Stomach (tissue), 9 donors: ENCODE data around the gene COL4A2. TPM values are rescaled to one million over a fixed set of nuclear protein-coding genes. Genes with fewer than 3 reads are reported as not detected.
A peak's percentile ranks its signal among the peaks of the same experiment; 100 is the strongest.

Experiments
- DNase-seq, 2 donors: peaks; one replicate each; pipeline versions ENCODE4 v3.0.0 to v3.0.0-alpha.2; 2013 to 2019
- H3K27ac ChIP-seq, 5 donors: fragments of 200-600 bp in 4 of 5; sonication (generic) in 4 of 5; one replicate each; pipeline ENCODE4 v1.5.1; 2013 to 2019; ENCODE audit warnings: mild to moderate bottlenecking in 1 of 5, moderate library complexity in 1 of 5
- H3K27me3 ChIP-seq, 3 donors: fragments of 200-600 bp; sonication (generic); one replicate each; pipeline ENCODE4 v1.5.1; 2017 to 2019; ENCODE audit warnings: mixed run types in 1 of 3
- H3K36me3 ChIP-seq, 4 donors: fragments of 200-600 bp; sonication (generic); 1 replicate in 3 of 4; 2 replicates in 1 of 4; pipeline ENCODE4 v1.5.1; 2016 to 2019
- H3K4me1 ChIP-seq, 4 donors: fragments of 200-600 bp; sonication (generic); one replicate each; pipeline ENCODE4 v1.5.1; 2016 to 2019
- H3K4me3 ChIP-seq, 4 donors: fragments of 200-600 bp; sonication (generic) in 3 of 4; one replicate each; pipeline ENCODE4 v1.5.1; 2016 to 2019; ENCODE audit warnings: mild to moderate bottlenecking in 1 of 4
- H3K9me3 ChIP-seq, 4 donors: fragments of 200-600 bp; sonication (generic); one replicate each; pipeline ENCODE4 v1.5.1; 2016 to 2019
- EP300 ChIP-seq: sonication (generic); formaldehyde crosslinking; IDR thresholded peaks from one replicate; pipeline ENCODE4 v1.6.1; 2017; ENCODE audit warnings: antibody characterized with exemption
- POLR2A ChIP-seq, 4 donors: fragments of 450-650 bp; IDR thresholded peaks; one replicate each; pipeline ENCODE4 v1.6.1; 2016; ENCODE audit warnings: antibody characterized with exemption in 4 of 4, control low read depth in 2 of 4, mild to moderate bottlenecking in 1 of 4, moderate library complexity in 1 of 4
- POLR2AphosphoS5 ChIP-seq, 3 donors: sonication (generic); formaldehyde crosslinking; IDR thresholded peaks; one replicate each; pipeline ENCODE4 v1.6.1; 2016; ENCODE audit warnings: antibody characterized with exemption in 3 of 3
- WGBS, 5 donors: extraction: QIAGEN DNeasy Blood & Tissue Kit in 3 of 5; methylation state at CpG; one replicate each; pipeline versions ENCODE4 v1.1.5 to v1.1.7; 2013 to 2018; 5-methylcytosine and 5-hydroxymethylcytosine counted together
- intact Hi-C: fragments of 100-400 bp; cut with DNase I; formaldehyde crosslinking; loops from one replicate; pipeline ENCODE4 v1.15.1; 2023; ENCODE audit warnings: low total_unique reads
- polyA plus RNA-seq, 3 donors: library from polyadenylated mRNA; stranded (reverse); fragments of 200-250 nt; gene quantifications; one replicate each; pipeline ENCODE4 v1.2.3, GENCODE V29; 2013
- total RNA-seq, 5 donors: library from RNA; depleted of rRNA; stranded (reverse); fragments of >200 nt; gene quantifications; one replicate each; pipeline versions ENCODE4 v1.1.0 to v1.2.3, GENCODE V29; 2014 to 2016
- TF ChIP-seq, protein P1 (sequence below), 7 experiments: fragments of 450-650 bp in 4 of 7; fragments of 200-600 bp in 3 of 7; sonication (generic) in 3 of 7; IDR thresholded peaks; one replicate each; pipeline ENCODE4 v1.5.1; 2016 to 2019; ENCODE audit warnings: antibody characterized with exemption in 7 of 7, control low read depth in 2 of 7, mild to moderate bottlenecking in 1 of 7
- donor health status: healthy with polysubstance abuse.
- donor health status: Bipolar disorder and iron deficiency.
- donor health status: healthy.

Gene COL4A2
- total and polyA plus RNA-seq, 8 donors: 24.0 to 531 (median 214) TPM

DNA sequence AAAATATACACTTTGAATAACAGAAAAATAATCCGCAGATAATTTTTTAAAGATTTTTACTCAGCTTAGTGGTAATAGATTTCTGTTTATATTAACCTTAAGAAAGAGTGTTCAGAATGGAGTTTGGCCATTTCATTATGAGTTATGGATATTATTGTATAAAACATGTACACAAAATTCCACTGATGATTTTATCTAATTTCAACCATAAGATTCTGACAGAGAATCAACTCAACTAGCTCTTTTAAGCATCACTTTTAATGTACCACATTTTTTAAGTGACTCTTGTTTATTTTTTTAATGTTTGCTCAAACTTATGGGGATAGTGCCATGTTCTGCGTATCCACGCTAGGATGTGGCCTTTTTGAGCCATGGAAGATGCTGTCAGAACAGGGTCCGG is 75.7 kb downstream of the COL4A2 start:
- DNase-seq: no peak
- Histone ChIP-seq H3K27ac (peak overlapping the region in 1 of 5 donors; percentile 75), H3K4me3 (no peak overlapping the region), H3K9me3 (no peaks in the 10 kb centered on the region), H3K4me1 (peaks cover 3 to 39% (median 23%) of the 10 kb centered on the region in 4 donors), H3K27me3 (peaks cover 0 to 13% (median 3%) of the 10 kb centered on the region in 3 donors), H3K36me3 (no peaks in the 10 kb centered on the region)
- intact Hi-C loops: no loop called here
- WGBS, 5 donors: 83 to 88% (median 83%) methylated on average over 4 of the region's 4 CpGs
- TF ChIP-seq, protein P1, sequence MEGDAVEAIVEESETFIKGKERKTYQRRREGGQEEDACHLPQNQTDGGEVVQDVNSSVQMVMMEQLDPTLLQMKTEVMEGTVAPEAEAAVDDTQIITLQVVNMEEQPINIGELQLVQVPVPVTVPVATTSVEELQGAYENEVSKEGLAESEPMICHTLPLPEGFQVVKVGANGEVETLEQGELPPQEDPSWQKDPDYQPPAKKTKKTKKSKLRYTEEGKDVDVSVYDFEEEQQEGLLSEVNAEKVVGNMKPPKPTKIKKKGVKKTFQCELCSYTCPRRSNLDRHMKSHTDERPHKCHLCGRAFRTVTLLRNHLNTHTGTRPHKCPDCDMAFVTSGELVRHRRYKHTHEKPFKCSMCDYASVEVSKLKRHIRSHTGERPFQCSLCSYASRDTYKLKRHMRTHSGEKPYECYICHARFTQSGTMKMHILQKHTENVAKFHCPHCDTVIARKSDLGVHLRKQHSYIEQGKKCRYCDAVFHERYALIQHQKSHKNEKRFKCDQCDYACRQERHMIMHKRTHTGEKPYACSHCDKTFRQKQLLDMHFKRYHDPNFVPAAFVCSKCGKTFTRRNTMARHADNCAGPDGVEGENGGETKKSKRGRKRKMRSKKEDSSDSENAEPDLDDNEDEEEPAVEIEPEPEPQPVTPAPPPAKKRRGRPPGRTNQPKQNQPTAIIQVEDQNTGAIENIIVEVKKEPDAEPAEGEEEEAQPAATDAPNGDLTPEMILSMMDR (IDR thresholded peaks at IDR 0.05): no peak
- TF ChIP-seq EP300 (no peak), POLR2AphosphoS5 (IDR thresholded peaks at IDR 0.05) (no peak), POLR2A (IDR thresholded peaks at IDR 0.05) (no peak)

DNA sequence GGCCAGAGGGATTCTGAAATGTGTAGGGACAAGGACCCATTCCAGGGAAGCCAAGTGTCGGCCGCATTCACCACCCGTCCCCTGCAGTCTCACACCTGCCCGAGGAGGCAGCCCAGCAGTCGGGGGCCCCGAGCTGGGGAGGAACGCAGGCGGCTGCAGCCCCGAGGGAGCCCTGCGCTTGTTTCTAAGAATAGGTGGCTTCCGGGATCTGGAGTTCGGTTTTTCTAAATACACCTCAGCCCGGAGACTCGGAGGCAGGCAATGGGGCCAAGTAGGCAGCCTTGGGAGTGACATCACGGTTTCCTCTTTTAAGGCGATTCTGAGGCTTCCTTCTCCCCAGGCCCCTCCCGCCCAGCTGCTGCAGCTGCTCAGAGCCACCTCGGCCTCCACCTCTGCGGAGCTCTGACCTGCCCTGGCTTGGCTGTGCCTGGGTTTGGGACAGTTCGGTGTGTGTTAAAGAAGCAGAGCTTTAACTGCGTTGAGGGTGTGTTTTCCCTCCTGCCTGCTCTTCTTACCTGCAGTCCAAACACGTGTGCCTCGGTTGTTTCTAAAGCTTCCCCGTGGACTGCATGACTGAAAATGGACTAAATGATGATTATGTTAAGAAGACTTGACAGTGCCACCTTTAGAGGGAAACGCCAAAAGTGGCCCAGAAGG is 80.5 kb downstream of the COL4A2 start:
- peak in 1 of 2 donors; percentile 79 for DNase-seq
- H3K27me3 ChIP-seq: peaks cover 0 to 6% (median 3%) of the 10 kb centered on the region in 3 donors
- intact Hi-C loops: no loop called here
- no peaks in the 10 kb centered on the region for H3K9me3 ChIP-seq
- H3K36me3 ChIP-seq: no peaks in the 10 kb centered on the region
- WGBS, 5 donors: 21 to 46% (median 34%) methylated on average over 18 to 25 of the region's 25 CpGs
- H3K4me1 ChIP-seq: peaks cover 0 to 34% (median 22%) of the 10 kb centered on the region in 4 donors
- H3K4me3 ChIP-seq: peak overlapping the region in 1 of 4 donors; percentile 7
- TF ChIP-seq POLR2AphosphoS5 (IDR thresholded peaks at IDR 0.05) (no peak), EP300 (no peak), POLR2A (IDR thresholded peaks at IDR 0.05) (no peak)
- TF ChIP-seq, protein P1 (IDR thresholded peaks at IDR 0.05): no peak
- H3K27ac ChIP-seq: peak overlapping the region; percentile 65 to 94 (median 83)

DNA sequence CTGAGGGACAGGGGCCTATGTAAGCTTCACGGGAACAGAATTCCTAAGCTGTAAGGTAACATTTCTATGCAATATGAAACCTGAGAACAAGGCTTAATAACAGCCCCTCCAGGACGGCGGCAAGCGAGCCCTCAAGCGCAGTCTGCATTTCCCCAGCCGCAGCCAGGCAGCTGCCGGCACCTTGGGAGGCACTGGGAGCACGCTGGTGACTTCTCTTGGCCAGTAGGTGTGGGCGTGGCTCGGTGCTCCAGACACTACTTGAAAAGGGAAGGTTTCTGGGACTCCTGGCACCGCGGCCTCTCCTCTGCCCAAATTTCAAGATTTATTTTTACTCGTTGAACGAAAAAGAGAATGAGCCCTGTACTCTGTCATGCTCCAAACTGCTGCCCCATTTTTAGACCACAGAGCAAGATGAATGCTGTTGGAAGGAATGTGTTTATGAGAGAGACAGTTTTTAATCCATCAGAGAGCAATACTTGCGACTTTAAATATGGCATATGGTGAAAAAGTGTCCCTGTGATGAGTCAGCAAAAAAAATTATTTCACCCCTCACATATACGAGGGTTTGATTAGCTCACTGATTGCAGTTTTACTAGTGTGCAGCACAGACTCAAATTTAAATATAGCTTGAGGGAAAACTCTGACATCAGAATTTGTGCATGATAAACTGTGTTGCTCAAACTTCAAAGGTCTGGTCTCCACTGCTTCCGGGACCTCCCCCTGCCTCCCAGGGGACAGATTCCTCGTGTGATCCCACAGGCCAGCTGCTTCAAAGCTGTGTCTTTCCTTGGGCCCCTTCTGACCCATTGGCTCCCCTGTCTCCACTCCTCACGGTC is 81.2 kb downstream of the COL4A2 start:
- DNase-seq: peak in 1 of 2 donors; percentile 77
- TF ChIP-seq, protein P1 (IDR thresholded peaks at IDR 0.05): no peak
- peak; percentile 3 to 28 (median 24) for TF ChIP-seq POLR2AphosphoS5 (IDR thresholded peaks at IDR 0.05)
- no peak for TF ChIP-seq POLR2A (IDR thresholded peaks at IDR 0.05)
- peak; percentile 56 for TF ChIP-seq EP300
- peaks cover 0 to 6% (median 3%) of the 10 kb centered on the region in 3 donors for H3K27me3 ChIP-seq
- 49 to 55% (median 51%) methylated on average over 17 to 19 of the region's 19 CpGs for WGBS, 5 donors
- no peaks in the 10 kb centered on the region for H3K36me3 ChIP-seq
- H3K4me3 ChIP-seq: no peak overlapping the region
- H3K4me1 ChIP-seq: peaks cover 0 to 35% (median 22%) of the 10 kb centered on the region in 4 donors
- intact Hi-C loops: no loop called here
- peak overlapping the region; percentile 65 to 94 (median 83) for H3K27ac ChIP-seq
- H3K9me3 ChIP-seq: no peaks in the 10 kb centered on the region

DNA sequence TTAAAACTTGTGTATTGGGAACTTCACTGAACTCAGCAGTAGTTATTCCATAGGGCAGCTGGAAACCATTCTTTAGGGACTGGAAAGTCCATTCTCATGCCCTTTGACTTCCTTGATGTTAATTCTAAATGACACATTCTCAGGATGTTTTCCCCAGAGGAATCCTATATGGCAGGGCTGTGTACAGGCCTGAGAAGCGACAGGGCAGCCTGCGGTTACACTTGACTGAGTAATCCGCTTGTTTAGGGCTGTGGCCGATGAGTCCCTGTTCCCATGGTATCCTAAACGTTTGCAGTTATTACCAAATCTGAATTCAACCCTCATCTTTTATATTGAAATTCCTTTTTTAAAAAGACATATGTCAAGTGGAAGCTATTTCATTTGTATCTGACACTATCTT is 83.5 kb downstream of the COL4A2 start:
- peaks cover 0 to 6% (median 5%) of the 10 kb centered on the region in 3 donors for H3K27me3 ChIP-seq
- no peak for DNase-seq
- WGBS, 5 donors: 63 to 86% (median 84%) methylated on average over 5 of the region's 5 CpGs
- H3K27ac ChIP-seq: peak overlapping the region in 4 of 5 donors; percentile 11 to 94 (median 84)
- no peaks in the 10 kb centered on the region for H3K9me3 ChIP-seq
- intact Hi-C loops: no loop called here
- H3K4me3 ChIP-seq: no peak overlapping the region
- TF ChIP-seq, protein P1 (IDR thresholded peaks at IDR 0.05): no peak
- TF ChIP-seq EP300 (no peak), POLR2A (IDR thresholded peaks at IDR 0.05) (no peak)
- peaks cover 0 to 44% (median 22%) of the 10 kb centered on the region in 4 donors for H3K4me1 ChIP-seq
- no peaks in the 10 kb centered on the region for H3K36me3 ChIP-seq
